HG03280 (cell line): Measurements from ENCODE around the gene WDR77.

Experiments used
- ATAC-seq: cut with Tn5 transposase; IDR thresholded peaks from one replicate; pipeline ENCODE4 v1.9.1; 2021; ENCODE audit warnings: mild to moderate bottlenecking, moderate library complexity; ENCODE audit not compliant: unreplicated experiment

WDR77 gene

DNA sequence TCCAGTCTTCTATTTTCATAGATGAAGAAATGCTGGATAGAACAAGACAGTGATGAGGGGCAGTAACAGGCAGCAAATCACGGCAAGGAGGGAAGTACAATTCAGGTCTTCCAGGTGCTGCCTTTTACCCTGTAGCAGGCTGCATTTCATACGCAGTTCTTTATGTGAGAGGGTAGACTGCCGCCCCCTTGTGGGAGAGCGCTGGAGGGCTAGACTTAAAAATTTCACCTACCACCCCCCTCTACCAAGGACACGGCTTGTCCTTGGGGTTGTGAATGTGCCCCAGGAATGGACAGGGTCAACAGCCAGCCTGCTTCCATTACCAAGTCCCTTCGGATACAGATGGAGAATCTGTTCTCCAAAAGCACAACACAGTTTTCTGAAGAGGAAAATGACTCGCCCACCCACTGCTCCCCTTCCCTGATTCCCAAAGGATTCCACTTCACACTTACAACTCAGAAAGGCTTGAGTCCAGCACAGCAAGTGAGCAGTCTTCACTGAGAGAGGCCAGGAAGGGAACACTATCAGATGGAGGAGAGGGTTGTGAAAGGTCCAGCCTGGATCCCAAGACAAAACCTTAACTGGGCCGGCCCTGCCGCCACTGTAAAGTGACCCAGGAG is 7.4 kb downstream of the WDR77 start:
- no peak for ATAC-seq

DNA sequence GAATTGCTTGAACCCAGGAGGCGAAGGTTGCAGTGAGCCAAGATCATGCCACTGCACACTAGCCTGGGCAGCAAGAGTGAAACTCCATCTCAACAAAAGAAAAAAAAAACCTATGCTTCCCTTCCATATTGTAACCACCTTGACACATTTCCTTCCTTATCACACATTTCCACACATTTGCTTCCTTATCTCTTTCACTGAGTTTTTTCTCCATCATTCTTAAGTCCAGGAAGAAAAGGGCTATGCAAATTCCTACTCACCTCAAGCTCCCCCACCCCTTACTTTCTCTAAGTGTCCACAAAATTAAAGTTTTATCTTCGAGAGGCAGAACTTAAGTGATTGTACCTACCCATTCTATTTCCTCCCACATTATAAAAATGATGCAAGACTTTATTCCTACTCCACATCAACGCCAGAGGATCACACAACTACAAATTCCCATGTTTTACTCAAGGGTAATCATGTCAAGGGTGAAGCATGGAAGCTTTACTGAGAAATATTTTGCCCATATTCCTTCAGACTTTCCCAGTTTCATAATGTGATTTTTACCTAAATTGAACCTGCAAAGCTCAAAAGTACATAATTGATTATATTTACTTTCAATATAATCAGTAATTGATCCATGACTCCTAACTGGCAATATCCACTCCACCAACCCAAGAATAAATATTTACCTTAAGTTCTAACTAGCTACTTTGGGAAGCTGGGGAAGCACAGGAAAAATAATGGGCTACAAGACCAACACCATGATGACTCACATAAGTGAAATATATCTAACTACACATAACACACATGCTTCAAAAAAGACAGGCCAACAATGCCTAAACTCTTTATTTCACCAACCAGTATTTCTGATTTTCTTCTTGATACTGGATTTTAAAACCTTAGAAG is 9.3 kb downstream of the WDR77 start:
- no peak for ATAC-seq

DNA sequence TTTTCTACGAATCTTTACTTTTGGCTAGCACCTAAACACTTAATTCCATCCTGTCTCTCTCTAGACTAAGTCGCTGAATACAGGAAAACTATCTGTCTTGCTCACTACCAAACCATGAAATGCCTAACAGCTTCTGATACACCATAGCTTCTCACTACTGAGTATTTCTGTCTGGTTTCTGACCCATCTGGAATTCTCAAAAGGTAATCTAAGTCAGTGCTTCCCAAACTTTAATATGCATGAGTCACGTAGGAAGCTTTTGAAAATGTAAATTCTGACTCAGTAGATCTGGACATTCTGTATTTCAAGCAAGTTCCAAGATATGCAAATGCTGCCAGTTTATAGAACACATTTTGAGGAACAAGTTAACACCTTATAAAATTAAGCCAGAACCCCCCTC is 12.3 kb downstream of the WDR77 start:
- ATAC-seq = no peak

DNA sequence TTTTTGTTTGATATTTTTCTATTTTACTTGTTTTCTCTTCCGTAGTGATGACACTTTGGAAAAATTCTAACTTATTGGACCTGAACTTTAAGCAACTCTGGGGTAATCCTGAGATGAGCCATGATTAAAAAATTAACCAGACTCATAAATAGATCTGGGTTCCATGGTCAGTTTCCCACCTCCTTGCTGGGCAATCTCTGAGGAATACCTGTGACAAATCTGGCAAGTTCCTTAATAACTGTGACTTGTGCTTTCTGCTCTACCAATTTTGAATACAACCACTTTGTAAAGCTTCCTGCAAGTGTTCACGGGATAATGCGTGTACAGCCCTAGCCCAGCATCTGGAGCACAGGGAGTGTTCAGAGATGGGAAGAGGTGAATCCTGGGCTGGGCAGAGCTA is 24.8 kb downstream of the WDR77 start:
- ATAC-seq = no peak

DNA sequence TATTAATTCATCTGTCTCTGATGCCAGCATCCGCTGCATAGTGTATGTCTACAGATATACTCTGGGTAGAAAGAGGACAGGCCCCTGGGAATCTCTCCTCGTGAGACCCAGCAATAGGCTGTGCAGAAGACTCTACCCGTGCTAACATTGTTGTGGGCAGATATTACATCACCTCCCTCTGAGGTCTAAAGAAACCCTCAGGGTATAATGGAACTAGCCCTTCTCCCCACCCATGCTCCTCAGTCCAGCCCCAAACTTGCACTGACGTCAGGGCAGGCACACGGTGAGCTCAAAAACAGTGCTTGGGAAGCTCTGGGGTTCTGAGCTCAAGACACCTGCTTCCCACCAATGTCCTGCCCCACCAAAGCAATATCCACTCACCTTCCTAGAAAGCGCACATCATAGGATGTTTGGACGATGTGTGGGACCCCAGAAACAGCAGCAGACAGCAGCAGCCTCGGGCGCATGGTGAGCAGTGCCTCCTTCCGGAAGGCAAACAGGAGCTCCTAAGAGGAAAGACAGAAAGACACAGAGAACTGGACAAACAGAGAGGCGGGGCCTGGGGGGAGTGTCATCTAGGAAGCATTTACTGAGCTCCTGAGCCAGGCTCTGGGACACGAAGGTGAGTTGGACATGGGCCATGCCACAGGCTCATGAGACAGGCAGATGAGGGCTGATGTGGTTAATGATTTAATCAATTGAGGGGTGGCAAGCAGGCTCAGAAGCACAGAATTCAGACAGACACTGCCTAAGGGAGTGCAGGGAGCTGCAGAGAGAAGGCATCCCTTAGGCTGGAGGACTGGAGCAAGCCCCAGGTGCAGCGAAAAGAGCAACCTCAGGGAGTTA is 26.3 kb downstream of the WDR77 start:
- ATAC-seq = no peak

DNA sequence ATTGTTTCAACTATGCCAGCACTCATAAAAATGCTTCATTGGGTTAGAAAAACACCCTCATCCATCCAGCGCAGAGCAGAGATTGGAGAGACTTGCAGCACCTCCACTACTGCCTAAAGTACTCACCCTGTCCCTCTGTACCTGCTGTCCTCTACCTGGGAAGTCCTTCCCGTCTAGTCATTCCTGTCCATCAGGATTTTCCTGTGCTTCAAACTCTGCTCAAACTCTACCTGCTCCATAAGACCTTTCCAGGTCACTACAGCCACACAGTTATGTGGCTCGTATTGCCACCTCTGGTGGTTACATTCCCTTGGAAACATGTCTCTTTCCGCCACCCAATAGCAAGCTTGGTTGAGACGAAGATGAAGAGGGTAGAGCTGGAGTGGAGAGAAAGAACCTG is 28.7 kb downstream of the WDR77 start:
- ATAC-seq = no peak

DNA sequence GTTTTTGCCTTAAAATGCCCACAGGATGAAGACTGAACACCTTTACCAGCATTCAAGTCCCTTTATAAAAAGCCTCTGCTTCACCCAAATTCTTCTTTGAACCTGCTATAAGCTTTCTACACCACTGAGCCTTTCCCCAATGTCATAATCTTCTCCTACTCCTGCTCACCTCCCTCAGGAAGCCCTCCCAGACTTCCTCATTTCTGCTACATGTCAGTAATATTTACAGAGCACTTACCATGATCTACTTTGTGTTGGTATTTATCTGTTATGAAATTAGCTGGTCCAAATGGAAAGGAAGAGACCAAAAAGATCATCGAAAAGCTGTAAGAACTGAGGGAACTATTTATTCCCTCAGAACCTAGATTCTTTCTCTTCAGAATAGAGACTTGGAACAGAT is 30.0 kb downstream of the WDR77 start:
- ATAC-seq = no peak

DNA sequence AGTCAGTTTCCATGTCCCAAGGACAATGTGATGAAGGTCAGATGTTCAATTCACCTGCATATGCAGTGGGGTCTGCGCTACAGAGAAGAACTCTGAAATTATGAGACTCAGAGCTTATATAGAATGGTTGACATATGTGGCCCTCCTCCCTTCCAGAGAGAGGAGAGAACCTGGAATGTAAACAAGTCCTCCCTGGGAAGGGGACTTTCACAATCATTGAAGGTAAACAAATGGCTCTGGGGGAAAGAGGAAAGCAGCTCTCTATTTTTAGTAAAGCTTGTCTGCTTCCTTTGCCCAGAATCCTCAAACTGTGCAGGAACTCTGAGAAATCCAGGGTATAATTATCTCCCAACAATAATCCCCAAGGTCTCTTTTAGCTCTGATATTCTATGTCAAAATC is 31.3 kb downstream of the WDR77 start:
- no peak for ATAC-seq

DNA sequence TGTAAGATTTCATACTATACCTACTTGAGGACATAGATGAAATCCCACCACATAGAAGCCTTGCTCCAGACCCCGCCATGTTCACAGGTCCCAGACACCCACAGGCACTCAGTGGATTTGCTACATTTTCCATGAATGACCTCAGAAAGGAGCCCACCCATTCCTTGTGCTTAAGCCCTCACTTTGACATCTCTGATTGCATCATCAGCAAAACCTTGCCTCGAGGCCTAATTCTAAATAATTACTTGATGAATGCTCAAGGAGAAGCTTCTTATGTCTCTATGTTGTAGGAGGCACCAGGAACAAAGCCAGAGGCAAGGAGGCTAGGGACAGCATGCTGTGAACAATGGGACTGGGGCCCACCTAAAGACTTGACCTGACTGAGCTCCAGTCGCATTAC is 33.6 kb downstream of the WDR77 start:
- no peak for ATAC-seq

DNA sequence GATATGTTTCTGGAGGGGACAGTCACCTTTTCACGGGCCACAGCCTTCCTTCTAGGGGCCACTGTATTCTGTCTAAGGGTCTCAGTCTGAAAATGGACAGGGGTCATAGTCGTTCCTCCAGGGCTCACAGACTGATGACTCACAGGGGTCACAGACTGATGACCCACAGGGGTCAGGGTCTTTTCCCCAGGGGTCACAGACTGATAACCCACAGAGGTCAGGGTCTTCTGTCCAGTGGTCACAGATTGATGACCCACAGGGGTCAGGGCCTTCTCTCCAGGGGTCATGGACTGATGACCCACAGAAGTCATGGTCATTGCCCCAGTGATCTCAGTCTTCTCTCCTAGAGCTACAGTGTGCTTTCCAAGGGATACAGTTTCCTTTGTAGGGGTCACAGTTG is 34.3 kb downstream of the WDR77 start:
- ATAC-seq = no peak

DNA sequence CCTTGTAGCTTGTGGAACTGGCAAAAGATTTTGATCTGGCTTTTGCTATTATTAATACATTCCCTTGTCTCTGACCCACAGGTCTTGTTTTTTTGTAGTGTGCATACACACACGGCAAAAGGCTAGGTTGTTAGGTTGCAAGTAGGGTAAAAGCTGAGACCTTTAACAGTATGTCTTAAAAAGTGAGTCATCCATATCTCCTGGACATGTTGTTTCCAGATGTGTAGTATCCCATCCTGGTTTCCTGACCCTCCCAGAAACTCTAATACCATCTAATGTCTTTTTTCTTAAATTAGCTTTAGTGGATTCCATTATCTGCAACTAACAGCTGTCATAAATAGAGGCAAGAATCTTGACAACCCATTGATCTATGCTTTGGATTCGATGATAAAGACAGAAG is 36.2 kb downstream of the WDR77 start:
- ATAC-seq = no peak

DNA sequence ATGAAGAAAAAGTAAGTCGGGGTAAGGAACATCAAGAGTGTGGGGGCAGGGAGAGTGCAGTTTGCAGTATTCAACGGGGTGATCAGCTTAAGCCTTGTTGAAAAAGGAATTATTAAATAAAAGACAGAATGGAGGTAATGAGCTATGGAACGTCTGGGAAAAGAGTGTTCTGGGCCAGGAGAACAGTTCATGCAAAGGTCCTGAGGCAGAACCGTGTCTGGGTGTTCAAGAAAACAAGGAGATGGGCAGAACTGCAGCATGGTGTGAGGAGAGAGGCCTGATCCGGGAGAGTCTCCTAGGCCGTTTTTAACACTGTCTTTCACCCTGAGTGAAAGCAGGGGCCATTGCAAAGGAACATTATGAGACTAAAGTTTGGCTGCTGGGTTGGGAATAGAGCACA is 41.8 kb downstream of the WDR77 start:
- no peak for ATAC-seq

DNA sequence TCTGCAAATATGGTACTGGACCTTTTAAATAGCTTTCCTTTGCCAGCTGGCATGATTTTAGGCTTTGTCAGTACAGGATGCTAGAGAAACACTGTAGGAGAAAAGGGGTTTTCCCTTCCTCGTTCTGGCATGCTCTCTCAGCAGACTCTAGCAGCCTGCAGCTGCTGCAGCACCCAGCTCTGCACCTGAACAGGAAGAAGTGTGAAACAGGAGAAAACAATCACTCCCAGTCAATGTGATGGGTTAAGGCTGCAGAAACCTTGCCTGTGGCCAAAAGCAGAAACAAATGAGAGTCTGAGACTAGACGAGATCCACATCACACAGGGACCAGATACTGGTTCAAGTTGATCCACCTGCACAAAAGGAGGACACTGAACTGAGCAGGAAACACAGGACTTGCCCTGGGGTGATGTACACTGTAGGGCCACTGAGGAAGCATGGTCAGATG is 42.7 kb downstream of the WDR77 start:
- peak; percentile 91 for ATAC-seq

DNA sequence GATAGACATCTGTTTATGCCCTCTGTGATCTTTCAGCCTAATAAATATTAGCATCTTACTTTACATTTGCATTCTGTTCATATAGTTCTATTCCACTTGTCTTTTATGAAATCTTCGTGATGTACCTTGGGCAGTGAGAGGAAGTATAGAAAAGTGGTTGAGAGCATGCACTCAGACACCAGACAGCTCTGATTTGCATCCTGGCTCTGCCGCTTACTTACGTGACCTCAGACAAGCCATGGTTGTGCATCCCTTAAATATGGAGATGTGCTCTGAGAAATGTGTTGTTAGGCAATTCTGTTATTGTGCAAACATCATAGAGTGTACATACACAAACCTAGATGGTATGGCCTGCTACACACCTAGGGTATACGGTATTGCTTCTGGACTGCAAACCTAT is 44.5 kb downstream of the WDR77 start:
- no peak for ATAC-seq

DNA sequence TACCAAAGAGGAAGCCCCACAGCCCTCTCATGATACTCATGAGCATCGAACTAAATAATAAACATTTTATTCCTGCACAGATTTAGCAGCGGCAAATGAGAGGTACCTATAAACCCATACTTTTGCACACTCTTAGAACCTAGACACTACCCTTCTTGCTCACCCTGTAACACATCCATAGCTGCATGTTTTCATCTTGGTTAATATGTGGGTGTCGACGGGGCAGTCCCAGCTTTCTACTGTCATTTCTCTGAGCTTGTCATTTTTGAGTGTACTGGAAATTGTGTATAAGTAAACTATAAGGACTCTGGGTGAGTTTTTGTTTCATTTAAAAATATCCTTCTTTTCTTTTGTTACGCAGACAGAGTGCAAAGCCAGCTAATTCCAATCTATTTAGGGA is 47.0 kb downstream of the WDR77 start:
- no peak for ATAC-seq

DNA sequence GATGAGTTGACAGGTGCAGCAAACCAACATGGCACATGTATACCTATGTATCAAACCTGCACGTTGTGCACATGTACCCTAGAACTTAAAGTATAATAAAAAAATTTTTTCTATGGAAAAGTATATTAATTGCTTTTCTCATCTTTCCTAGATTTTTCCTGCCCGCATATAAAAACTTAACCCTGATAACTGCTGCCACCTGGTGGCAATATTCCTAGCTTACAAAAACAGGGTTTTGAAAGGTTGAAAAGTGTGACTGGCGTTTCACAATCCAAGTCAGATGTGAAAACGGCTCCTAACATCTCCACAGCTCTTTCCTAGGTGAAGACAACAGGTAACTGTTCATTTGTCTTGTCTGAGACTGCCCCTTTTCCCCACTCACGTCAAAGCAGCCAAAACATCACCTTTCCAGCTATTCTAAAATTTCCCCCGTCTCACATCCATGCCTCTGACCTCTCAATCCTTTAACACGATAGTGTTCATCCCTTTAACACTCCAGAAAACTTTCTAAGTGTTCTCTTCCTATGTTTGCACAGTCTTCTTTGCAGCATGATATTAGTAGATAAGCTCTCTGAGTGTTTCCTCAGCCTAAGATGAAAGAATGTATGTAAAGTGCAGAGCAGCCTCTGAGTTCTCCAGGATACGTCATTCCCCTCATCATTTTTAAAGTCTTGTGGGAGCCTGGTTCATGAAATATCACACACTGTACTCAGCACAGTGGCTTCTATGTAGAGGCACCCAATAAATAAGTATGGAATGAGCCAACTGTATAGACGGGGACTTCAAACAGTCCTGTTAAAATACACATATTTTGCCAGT is 49.1 kb downstream of the WDR77 start:
- no peak for ATAC-seq

DNA sequence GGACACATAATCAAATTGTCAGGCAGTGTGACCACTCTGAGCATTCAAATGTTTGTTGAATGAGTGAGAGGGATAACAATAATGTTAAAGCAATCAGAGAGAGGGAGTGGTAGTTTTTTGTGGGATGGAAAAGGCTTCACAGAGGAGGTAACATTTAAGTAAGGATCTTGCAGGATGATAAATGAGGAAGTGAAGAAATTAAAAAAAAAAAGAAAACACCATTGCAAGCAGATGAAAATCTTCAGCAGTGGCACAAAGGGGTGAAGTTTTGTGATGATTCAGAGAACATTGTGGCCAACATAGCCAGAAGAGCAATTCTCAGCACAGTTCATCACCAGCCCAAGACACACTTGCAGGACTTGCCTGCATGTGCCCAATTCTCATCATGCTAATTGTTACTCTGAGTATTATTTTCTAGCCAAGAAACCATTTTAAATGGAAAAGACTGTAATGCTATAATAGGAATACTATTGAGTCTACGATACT is 56.6 kb downstream of the WDR77 start:
- no peak for ATAC-seq

DNA sequence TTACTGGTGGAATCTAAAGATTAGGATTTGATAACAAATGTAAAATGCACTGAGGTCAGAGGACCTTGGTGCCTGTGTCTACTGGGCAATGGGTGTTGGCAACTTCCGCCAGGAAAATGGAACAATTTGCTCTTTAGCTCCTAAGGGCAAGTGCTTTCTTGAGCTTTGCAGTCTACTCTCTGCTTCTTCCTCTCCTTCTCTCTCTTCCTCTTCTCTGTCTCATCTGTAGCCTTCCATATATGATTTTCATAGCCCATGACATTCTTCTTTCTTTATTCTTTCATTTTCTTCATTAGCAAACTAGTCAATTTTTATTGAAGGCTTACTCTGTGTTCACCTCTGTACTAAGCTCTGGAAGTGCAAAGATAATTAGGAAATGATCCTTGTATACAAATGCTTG is 57.0 kb downstream of the WDR77 start:
- ATAC-seq = no peak
